Measurements from ENCODE around the gene ACSS1.

Gene ACSS1

GRCh38 chr20:25076201-25076600, 18.3 kb upstream of the ACSS1 start:
- no peak overlapping the region for H3K4me3 ChIP-seq (ENCODE audit: low read length, poor library complexity, severe bottlenecking)
- no peak overlapping the region for H3K9ac ChIP-seq (ENCODE audit: low read depth, low read length, poor library complexity, severe bottlenecking)
- no peaks in the 10 kb centered on the region for H3F3A ChIP-seq (ENCODE audit: low read depth)
- no peaks in the 10 kb centered on the region for H3K9me2 ChIP-seq (replicated peaks; ENCODE audit: low read depth, low read length)
- H3K4me1 ChIP-seq (ENCODE audit: insufficient read depth, low read length, poor library complexity, severe bottlenecking) = peaks cover 3% of the 10 kb centered on the region
- no peaks in the 10 kb centered on the region for H3K27me3 ChIP-seq (ENCODE audit: insufficient read depth, low read length, poor library complexity, severe bottlenecking)
- TF ChIP-seq, protein P1, sequence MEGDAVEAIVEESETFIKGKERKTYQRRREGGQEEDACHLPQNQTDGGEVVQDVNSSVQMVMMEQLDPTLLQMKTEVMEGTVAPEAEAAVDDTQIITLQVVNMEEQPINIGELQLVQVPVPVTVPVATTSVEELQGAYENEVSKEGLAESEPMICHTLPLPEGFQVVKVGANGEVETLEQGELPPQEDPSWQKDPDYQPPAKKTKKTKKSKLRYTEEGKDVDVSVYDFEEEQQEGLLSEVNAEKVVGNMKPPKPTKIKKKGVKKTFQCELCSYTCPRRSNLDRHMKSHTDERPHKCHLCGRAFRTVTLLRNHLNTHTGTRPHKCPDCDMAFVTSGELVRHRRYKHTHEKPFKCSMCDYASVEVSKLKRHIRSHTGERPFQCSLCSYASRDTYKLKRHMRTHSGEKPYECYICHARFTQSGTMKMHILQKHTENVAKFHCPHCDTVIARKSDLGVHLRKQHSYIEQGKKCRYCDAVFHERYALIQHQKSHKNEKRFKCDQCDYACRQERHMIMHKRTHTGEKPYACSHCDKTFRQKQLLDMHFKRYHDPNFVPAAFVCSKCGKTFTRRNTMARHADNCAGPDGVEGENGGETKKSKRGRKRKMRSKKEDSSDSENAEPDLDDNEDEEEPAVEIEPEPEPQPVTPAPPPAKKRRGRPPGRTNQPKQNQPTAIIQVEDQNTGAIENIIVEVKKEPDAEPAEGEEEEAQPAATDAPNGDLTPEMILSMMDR (conservative IDR thresholded peaks at IDR 0.05; ENCODE audit: low read length) = no peak
- no peaks in the 10 kb centered on the region for H3K79me2 ChIP-seq (ENCODE audit: insufficient read depth, low read length)
- no peak overlapping the region for H3K4me2 ChIP-seq (ENCODE audit: low read depth, low read length, poor library complexity, severe bottlenecking)
- no peaks in the 10 kb centered on the region for H3K9me3 ChIP-seq (ENCODE audit: insufficient read depth, low read depth, low read length)
- no peak overlapping the region for H2AFZ ChIP-seq (ENCODE audit: low read length)
- H3K36me3 ChIP-seq (ENCODE audit: insufficient read depth, low read length) = no peaks in the 10 kb centered on the region
- no peaks in the 10 kb centered on the region for H4K20me1 ChIP-seq (ENCODE audit: insufficient read depth, low read length, poor library complexity, severe bottlenecking)

DNA sequence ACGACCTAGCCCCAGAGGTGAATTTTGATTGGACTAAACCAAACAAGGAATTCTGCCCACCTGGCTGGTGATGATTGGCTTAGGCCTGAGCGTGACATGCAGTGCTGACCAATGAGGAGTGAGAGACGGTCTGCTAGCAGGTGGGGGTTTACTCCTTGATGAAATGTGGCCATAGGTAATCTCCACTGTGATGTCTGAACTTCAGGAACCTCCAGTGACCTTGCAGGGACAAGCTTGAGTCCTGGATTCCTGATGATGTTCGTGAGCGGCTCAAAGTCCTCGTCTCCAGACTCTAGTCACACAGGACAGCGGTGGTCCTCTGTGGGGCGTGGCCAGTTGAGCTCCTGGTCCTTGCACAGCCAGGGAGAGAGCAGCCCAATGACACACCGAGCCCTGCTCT, 15.6 kb upstream of the ACSS1 start:
- Histone ChIP-seq H3K36me3 (ENCODE audit: insufficient read depth, low read length) (no peaks in the 10 kb centered on the region), H3K4me2 (ENCODE audit: low read depth, low read length, poor library complexity, severe bottlenecking) (no peak overlapping the region), H3K79me2 (ENCODE audit: insufficient read depth, low read length) (no peaks in the 10 kb centered on the region), H3K27me3 (ENCODE audit: insufficient read depth, low read length, poor library complexity, severe bottlenecking) (no peaks in the 10 kb centered on the region), H3K4me1 (ENCODE audit: insufficient read depth, low read length, poor library complexity, severe bottlenecking) (peaks cover 3% of the 10 kb centered on the region), H3K4me3 (ENCODE audit: low read length, poor library complexity, severe bottlenecking) (no peak overlapping the region), H4K20me1 (ENCODE audit: insufficient read depth, low read length, poor library complexity, severe bottlenecking) (no peaks in the 10 kb centered on the region), H3K9me2 (replicated peaks; ENCODE audit: low read depth, low read length) (no peaks in the 10 kb centered on the region), H3K9ac (ENCODE audit: low read depth, low read length, poor library complexity, severe bottlenecking) (no peak overlapping the region), H3K9me3 (ENCODE audit: insufficient read depth, low read depth, low read length) (no peaks in the 10 kb centered on the region), H3F3A (ENCODE audit: low read depth) (no peaks in the 10 kb centered on the region), H2AFZ (ENCODE audit: low read length) (no peak overlapping the region)
- TF ChIP-seq, protein P1 (conservative IDR thresholded peaks at IDR 0.05; ENCODE audit: low read length) = no peak
- no peak for TF ChIP-seq EZH2phosphoT487 (IDR thresholded peaks at IDR 0.05; ENCODE audit: borderline replicate concordance)

- Histone ChIP-seq H3K9me2 (replicated peaks; ENCODE audit: low read depth, low read length) (no peaks in the 10 kb centered on the region), H3K4me3 (ENCODE audit: low read length, poor library complexity, severe bottlenecking) (no peak overlapping the region), H3K9me3 (ENCODE audit: insufficient read depth, low read depth, low read length) (no peaks in the 10 kb centered on the region), H2AFZ (ENCODE audit: low read length) (no peak overlapping the region), H3K79me2 (ENCODE audit: insufficient read depth, low read length) (no peaks in the 10 kb centered on the region), H3K27me3 (ENCODE audit: insufficient read depth, low read length, poor library complexity, severe bottlenecking) (no peaks in the 10 kb centered on the region), H4K20me1 (ENCODE audit: insufficient read depth, low read length, poor library complexity, severe bottlenecking) (no peaks in the 10 kb centered on the region), H3F3A (ENCODE audit: low read depth) (no peaks in the 10 kb centered on the region), H3K36me3 (ENCODE audit: insufficient read depth, low read length) (no peaks in the 10 kb centered on the region), H3K4me1 (ENCODE audit: insufficient read depth, low read length, poor library complexity, severe bottlenecking) (peaks cover 3% of the 10 kb centered on the region), H3K9ac (ENCODE audit: low read depth, low read length, poor library complexity, severe bottlenecking) (no peak overlapping the region), H3K4me2 (ENCODE audit: low read depth, low read length, poor library complexity, severe bottlenecking) (no peak overlapping the region)
- TF ChIP-seq EZH2phosphoT487 (IDR thresholded peaks at IDR 0.05; ENCODE audit: borderline replicate concordance) = no peak
- TF ChIP-seq, protein P1 (conservative IDR thresholded peaks at IDR 0.05; ENCODE audit: low read length) = no peak
These were observed 14.4 kb upstream of the ACSS1 start for GRCh38 chr20:25072226-25072811.

Measured in Loucy (cell line).